ENCODE results near the gene C5orf46.

- TF ChIP-seq EZH2phosphoT487 (IDR thresholded peaks at IDR 0.05) (no peak), EZH2 (IDR thresholded peaks at IDR 0.05) (no peak)
- TF ChIP-seq, protein P1, sequence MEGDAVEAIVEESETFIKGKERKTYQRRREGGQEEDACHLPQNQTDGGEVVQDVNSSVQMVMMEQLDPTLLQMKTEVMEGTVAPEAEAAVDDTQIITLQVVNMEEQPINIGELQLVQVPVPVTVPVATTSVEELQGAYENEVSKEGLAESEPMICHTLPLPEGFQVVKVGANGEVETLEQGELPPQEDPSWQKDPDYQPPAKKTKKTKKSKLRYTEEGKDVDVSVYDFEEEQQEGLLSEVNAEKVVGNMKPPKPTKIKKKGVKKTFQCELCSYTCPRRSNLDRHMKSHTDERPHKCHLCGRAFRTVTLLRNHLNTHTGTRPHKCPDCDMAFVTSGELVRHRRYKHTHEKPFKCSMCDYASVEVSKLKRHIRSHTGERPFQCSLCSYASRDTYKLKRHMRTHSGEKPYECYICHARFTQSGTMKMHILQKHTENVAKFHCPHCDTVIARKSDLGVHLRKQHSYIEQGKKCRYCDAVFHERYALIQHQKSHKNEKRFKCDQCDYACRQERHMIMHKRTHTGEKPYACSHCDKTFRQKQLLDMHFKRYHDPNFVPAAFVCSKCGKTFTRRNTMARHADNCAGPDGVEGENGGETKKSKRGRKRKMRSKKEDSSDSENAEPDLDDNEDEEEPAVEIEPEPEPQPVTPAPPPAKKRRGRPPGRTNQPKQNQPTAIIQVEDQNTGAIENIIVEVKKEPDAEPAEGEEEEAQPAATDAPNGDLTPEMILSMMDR (IDR thresholded peaks at IDR 0.05): no peak
These were observed 14.2 kb upstream of the C5orf46 start for GRCh38 chr5:147920420-147921030.

Measured in neural progenitor cell (in vitro differentiated cells).